ENCODE measurements around the gene CCDC8. TPM values are rescaled to one million over a fixed set of nuclear protein-coding genes. Genes with fewer than 3 reads are reported as not detected.
"Not testable (repeated sequence)": the region's sequence is repeated elsewhere in the genome, so short reads cannot be mapped to it uniquely, and the experiment has no call there.

Gene CCDC8
- total and polyA plus RNA-seq, 8 donors: 0.29 to 22.9 (median 2.6) TPM; not detected in 2

DNA sequence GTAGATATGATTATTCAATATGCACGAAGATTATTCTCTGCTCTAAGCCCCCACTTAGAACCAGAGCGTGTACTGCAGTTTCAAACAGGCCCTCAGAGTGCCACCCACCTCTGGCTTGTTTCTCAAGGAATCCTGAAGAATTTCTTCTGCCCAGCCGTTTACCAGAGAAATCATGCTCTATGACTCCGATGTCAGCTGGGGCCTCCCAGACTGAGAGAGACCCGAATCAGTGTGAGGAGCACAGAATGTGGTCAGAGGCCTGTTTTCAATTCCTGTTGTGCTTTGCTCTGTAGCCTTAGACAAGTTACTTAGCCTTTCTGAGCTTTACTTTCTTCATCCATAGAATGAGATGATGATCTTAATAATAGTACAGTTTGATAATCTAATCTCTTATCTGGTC, 9.8 kb upstream of the CCDC8 start:
- Histone ChIP-seq H3K36me3 (no peaks in the 10 kb centered on the region), H3K4me1 (peaks cover 6 to 20% (median 12%) of the 10 kb centered on the region in 4 donors), H3K4me3 (no peak overlapping the region), H3K27ac (no peak overlapping the region), H3K27me3 (peaks cover 0 to 69% (median 12%) of the 10 kb centered on the region in 3 donors), H3K9me3 (no peaks in the 10 kb centered on the region)
- TF ChIP-seq POLR2A (IDR thresholded peaks at IDR 0.05): no peak
- TF ChIP-seq POLR2AphosphoS5 (IDR thresholded peaks at IDR 0.05): no peak
- TF ChIP-seq EP300 (IDR thresholded peaks at IDR 0.05): no peak
- TF ChIP-seq, protein P1, sequence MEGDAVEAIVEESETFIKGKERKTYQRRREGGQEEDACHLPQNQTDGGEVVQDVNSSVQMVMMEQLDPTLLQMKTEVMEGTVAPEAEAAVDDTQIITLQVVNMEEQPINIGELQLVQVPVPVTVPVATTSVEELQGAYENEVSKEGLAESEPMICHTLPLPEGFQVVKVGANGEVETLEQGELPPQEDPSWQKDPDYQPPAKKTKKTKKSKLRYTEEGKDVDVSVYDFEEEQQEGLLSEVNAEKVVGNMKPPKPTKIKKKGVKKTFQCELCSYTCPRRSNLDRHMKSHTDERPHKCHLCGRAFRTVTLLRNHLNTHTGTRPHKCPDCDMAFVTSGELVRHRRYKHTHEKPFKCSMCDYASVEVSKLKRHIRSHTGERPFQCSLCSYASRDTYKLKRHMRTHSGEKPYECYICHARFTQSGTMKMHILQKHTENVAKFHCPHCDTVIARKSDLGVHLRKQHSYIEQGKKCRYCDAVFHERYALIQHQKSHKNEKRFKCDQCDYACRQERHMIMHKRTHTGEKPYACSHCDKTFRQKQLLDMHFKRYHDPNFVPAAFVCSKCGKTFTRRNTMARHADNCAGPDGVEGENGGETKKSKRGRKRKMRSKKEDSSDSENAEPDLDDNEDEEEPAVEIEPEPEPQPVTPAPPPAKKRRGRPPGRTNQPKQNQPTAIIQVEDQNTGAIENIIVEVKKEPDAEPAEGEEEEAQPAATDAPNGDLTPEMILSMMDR (IDR thresholded peaks at IDR 0.05): no peak
- no peak for DNase-seq
- WGBS, 5 donors: 59 to 81% (median 68%) methylated on average over 5 of the region's 5 CpGs
- intact Hi-C loops (cut with DNase I; ENCODE audit: low total_unique reads): no loop called here

DNA sequence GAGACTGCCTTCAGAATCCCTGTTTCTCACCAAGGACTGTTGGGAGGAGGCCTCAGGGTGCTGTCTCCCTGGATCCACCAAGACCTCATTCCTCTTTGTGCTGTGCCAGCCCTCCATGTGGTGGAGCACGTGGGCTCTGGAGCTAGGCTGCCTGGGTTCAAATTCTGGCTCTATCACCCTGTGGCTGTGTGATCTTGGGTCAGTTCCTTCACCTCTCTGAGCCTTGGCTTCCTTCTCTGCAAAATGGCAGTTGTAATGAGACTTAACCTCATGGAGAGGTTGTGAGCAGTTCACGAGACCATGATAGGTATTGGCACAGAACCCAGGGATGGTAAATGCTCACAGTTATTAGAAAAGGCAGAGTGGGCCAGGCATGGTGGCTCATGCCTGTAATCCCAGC, 9.0 kb upstream of the CCDC8 start:
- Histone ChIP-seq H3K9me3 (no peaks in the 10 kb centered on the region), H3K4me3 (no peak overlapping the region), H3K4me1 (peaks cover 6 to 18% (median 12%) of the 10 kb centered on the region in 4 donors), H3K36me3 (no peaks in the 10 kb centered on the region), H3K27ac (no peak overlapping the region), H3K27me3 (peaks cover 0 to 63% (median 10%) of the 10 kb centered on the region in 3 donors)
- DNase-seq: no peak
- no peak for TF ChIP-seq EP300 (IDR thresholded peaks at IDR 0.05)
- TF ChIP-seq, protein P1 (IDR thresholded peaks at IDR 0.05): no peak
- TF ChIP-seq POLR2AphosphoS5 (IDR thresholded peaks at IDR 0.05): no peak
- no peak for TF ChIP-seq POLR2A (IDR thresholded peaks at IDR 0.05)
- WGBS, 5 donors: 73 to 88% (median 83%) methylated on average over 1 to 2 of the region's 2 CpGs
- intact Hi-C loops (cut with DNase I; ENCODE audit: low total_unique reads): no loop called here

DNA sequence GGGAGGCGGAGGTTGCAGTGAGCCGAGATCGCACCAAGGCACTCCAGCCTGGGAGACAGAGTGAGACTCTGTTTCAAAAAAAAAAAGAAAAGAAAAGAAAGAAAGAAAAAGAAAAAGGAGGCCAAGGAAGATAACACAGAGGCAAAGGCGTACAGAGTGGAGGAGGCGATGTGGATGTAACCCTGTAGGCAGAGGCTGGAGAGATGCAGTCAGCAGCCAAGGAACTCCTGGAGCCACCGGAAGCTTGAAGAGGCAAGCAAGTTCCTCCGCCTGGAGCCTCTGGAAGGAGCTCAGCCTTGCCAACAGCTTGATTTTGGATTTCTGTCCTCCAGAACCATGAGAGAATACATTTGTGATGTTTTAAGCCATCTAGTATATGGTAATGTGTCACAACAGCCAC, 6.7 kb upstream of the CCDC8 start:
- no peaks in the 10 kb centered on the region for H3K36me3 ChIP-seq
- H3K4me1 ChIP-seq: peaks cover 8 to 16% (median 12%) of the 10 kb centered on the region in 4 donors
- WGBS, 5 donors: 73 to 87% (median 78%) methylated on average over 7 of the region's 7 CpGs
- no peak overlapping the region for H3K27ac ChIP-seq
- TF ChIP-seq, protein P1 (IDR thresholded peaks at IDR 0.05): no peak
- no peak for TF ChIP-seq EP300 (IDR thresholded peaks at IDR 0.05)
- TF ChIP-seq POLR2A (IDR thresholded peaks at IDR 0.05): no peak
- no peak for TF ChIP-seq POLR2AphosphoS5 (IDR thresholded peaks at IDR 0.05)
- intact Hi-C loops (cut with DNase I; ENCODE audit: low total_unique reads): no loop called here
- H3K27me3 ChIP-seq: peaks cover 0 to 63% (median 19%) of the 10 kb centered on the region in 3 donors
- no peak for DNase-seq
- H3K4me3 ChIP-seq: no peak overlapping the region
- H3K9me3 ChIP-seq: no peaks in the 10 kb centered on the region

DNA sequence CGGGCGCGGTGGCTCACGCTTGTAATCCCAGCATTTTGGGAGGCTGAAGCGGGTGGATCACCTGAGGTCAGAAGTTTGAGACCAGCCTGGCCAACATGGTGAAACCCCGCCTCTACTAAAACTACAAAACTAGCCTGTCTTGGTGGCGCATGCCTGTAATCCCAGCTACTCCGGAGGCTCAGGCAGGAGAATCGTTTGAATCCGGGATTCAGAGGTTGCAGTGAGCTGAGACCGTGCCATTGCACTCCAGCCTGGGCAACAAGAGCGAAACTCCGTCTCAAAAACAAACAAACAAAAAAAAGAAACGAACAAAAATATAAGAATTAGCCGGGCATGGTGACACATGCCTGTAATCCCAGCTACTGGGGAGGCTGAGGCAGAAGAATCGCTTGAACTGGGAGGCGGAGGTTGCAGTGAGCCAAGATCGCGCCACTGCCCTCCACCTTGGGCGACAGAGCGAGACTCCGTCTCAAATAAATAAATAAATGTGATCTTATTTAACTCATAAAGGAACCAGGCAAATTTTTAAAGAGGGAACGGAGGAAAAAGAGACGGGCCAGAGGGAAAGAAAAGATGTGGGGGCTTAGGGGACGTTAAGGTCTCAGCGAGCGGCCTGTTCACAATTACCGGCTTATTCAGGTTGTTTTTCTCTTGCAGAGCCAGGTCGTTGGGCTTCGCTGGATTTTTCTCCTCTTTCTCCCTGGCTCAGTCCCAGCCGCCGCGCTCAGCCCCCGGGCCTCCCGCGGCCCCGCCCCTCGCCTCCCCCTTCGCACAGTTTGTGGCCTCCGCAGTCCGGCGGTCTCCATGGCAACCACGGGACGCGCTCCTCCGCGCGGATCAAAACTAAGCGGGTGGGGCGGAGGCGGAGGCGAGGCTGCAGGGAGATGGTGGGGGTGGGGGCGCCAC, 2.7 kb upstream of the CCDC8 start:
- H3K4me3 ChIP-seq: peak overlapping the region; percentile 29 to 42 (median 32)
- H3K9me3 ChIP-seq; H3K36me3 ChIP-seq; intact Hi-C loops (cut with DNase I; ENCODE audit: low total_unique reads): not testable (repeated sequence)
- peak overlapping the region in 4 of 5 donors; percentile 4 to 57 (median 30) for H3K27ac ChIP-seq
- peak; percentile 63 to 97 for DNase-seq
- peaks cover 22 to 44% (median 34%) of the 10 kb centered on the region in 4 donors for H3K4me1 ChIP-seq
- peaks cover 14 to 80% (median 57%) of the 10 kb centered on the region in 3 donors for H3K27me3 ChIP-seq
- 18 to 33% (median 21%) methylated on average over 38 to 53 of the region's 53 CpGs for WGBS, 5 donors

DNA sequence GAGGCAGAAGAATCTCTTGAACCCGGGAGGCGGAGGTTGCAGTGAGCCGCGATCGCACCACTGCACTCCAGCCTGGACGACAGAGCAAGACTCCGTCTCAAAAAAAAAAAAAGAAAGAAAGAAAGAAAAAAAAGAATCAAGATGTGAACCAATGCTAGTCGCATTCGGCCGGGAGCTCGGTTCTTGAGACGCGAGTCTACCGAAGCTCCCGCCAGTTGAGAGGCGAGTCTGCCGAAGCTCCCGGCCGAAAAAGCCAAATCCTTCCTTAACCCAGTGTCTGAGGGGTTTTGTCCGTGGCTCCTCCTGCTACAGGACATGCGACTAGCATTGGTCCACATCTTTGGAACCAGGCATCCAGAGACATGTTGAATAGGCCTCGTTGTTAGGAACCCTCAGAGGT, 1.5 kb upstream of the CCDC8 start:
- H3K4me3 ChIP-seq; H3K27ac ChIP-seq; intact Hi-C loops (cut with DNase I; ENCODE audit: low total_unique reads); H3K36me3 ChIP-seq; H3K9me3 ChIP-seq; DNase-seq: not testable (repeated sequence)
- Histone ChIP-seq H3K4me1 (peaks cover 22 to 45% (median 37%) of the 10 kb centered on the region in 4 donors), H3K27me3 (peaks cover 14 to 86% (median 63%) of the 10 kb centered on the region in 3 donors)
- WGBS, 5 donors: 94 to 96% (median 95%) methylated on average over 22 of the region's 22 CpGs
